DMS53 treated with DMSO at 0.1 percent for 48 hours (cell line): Measurements from ENCODE around the gene KCNQ1.

Experiments used
- DNase-seq: peaks from one replicate; lab custom pipeline; 2025; ENCODE audit not compliant: unreplicated experiment; lab: John Stamatoyannopoulos, UW

KCNQ1 gene

DNA sequence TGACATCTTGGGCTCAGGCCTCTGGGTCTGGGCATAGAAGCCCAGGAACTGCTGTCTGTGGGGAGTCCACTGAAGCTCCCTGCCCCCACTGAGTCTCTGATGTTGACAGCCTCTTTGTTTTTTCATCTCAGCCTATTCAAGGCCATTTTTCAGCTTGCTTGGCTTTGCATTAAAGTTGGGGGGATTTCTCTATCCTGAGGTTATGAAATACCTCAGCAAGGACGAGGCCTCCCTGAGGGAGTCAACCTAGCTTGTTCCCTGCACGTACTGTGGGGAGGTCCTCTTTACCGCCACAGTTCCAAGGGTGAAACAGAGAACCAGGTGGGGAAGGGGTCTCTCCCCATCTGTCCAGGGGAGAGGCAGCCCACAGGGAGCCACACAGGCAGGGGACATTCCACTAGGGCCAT is 246.6 kb downstream of the KCNQ1 start:
- DNase-seq: no peak

DNA sequence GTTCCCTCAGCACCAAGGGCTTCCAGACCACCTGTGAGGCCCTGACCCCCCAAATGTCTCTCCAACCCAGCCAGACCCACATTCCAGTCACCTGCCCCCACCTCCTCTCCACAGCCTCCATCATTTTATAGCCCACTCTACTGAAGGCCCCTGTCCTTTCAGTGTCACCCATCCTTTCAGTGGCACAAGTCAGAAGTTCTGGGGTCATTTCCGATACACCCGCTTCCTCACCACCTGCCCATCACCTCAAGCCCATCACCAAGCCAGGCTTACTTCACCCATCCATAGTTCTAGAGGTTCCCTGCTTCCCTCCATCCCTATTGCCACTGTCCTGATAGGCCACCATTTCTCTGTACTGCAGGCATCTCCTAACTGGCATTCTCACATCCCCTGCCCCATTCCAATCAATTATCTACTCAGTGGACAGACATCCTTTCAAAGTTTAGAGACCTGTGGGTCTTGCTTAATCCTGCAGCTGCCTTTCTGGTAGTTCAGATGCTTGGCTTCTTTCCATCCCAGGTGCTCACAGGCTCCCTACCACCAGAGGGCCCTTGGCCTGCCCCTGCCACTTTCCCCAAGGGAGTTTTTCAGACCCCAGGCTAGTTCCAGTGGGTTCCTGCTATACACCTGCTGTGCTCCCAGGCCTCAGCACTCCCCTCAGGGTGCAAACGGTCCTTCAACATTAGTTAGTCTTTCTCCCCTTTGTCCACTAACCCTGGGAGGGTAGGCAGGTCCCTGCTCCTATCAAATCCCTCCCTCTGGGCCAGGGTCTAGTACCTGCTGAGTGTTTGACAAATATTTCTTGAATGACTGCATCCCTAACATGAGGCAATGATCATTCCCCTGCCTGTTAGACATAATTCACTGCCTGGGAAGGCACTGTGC is 247.4 kb downstream of the KCNQ1 start:
- no peak for DNase-seq

DNA sequence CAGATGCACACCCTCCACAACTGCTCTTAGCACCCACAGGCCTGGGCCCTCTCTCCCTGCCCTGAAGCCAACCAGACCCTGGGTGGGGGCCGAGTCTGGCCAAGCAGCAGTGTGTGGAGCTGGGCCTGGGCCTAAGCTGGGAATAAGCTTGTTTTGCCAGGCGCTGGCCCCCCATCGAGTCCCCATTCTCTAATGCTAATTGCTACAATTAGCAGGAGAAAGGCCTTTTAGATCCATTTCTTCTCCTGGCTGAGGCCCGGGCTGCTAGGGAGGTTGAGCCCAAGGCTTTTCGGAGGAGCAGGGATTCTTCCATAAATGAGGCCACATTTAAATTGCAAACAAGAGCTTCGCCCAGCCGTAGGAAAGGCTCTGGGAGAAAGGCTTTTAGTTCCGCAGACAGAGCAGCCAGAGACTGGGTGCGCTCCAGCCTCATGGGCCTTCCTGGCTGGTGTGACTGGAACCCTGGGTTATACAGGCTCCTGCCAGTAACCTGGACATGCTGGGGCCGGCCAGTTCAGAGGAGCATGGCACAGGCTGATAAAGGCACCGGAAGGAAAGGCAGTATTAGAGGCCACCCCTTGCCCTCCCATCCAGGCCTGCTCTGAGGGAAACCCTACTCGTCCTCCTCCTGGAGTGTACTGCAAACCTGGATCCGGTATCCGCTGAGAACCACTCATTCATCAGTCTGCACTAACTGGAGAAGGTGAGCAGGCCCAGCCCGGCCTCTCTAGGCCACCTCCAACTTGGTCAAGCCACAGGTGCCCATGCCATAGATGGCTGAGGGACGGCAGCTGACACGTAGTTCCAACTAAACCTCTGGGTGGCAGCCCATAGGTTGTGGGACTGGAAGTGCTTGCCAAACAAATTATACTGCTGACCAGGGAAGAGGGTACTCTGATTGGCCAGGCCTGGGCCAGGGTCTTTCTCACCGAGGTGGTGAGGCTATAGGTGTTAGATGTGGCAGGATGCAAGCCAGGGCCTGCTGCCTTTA is 248.8 kb downstream of the KCNQ1 start:
- no peak for DNase-seq

GRCh38 chr11:2694495-2694894 is 249.7 kb downstream of the KCNQ1 start:
- DNase-seq: no peak

GRCh38 chr11:2694995-2695939 is 250.5 kb downstream of the KCNQ1 start:
- DNase-seq: no peak

DNA sequence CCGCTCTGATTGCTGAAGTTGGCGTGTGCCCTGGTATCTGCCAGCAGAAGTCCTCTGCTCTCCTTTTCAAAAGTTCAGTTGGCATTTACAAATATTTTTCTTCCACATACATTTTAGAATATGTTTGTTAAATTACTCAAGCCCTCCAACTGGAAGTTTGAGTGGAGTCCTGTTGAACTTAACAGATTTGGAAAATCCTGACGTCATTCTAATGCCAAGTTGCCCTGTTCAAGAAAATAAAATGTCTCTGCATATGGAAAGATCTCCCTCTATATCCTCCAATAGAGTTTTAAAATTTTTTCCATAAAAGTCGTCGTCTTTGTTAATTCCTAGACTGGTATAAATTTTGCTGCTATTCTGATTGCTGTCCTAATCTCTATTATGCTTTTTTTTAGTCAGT is 251.6 kb downstream of the KCNQ1 start:
- no peak for DNase-seq

DNA sequence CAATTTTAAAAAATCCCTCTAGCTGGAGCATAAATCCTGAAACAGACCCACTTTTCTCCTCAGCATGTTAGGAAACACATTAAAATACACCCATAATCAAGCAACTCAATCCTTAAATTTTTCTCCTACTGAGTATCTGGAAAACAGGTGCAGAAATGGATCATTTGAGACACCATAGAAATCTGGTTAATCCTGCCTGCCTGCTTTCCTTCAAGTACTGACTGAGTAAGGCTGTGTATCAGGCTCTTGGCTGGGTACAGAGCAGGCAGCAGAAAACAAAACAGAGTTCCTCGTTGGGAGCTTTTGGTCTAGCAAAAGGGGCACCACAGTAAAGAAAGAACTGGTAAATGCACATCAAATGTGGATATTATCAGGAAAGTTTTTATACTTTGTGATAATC is 253.1 kb downstream of the KCNQ1 start:
- DNase-seq: no peak

DNA sequence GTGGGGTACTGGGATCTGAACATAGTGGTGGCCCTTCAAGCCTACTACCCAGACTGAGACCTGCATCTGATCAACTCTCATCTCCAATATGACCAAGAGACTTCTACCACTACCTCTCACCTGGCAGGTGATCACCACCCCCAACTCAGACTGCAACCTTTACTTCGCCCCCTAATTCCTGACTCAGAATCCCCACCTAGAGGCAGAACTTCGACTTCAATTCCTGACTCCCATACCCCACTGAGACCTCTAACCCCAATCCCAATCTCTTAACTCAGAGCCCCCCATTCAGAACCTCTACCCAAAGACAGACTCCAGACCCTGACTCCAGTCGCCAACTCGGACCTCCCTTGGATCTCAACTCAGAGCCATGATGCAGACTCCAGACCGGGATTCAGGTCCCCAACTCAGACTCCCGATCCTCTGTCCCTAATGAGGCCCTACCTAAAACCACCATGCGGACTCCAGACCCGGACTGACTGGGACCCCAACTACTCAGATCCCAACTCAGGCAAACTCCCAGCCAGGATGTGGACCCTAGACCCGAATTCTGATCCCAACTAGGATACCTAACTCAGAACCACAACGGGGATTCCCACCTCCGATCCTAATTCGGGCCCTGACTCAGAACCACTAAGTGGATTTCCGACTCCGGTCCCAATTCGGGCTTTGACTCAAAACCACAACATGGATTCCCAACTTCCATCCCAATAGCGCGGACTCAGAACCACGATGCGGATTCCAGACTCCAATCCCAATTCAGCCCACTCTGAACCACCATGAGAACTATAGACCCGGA is 253.8 kb downstream of the KCNQ1 start:
- no peak for DNase-seq

DNA sequence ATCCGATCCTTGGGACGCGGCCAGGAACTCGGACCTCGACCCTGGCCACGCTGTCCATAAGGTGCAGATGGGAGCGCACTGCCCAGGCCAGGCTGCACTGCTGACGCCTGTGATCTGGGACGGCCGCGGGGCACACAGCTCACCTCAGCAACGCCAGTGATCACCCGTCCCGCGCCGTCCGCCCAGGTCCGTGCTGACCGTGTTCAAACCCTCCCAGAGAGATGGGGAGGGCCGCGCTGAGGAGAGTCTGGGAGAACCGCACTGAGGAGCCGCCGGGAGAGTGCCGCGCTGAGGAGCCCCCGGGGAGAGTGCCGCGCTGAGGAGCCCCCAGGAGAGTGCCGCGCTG is 254.3 kb downstream of the KCNQ1 start:
- no peak for DNase-seq

DNA sequence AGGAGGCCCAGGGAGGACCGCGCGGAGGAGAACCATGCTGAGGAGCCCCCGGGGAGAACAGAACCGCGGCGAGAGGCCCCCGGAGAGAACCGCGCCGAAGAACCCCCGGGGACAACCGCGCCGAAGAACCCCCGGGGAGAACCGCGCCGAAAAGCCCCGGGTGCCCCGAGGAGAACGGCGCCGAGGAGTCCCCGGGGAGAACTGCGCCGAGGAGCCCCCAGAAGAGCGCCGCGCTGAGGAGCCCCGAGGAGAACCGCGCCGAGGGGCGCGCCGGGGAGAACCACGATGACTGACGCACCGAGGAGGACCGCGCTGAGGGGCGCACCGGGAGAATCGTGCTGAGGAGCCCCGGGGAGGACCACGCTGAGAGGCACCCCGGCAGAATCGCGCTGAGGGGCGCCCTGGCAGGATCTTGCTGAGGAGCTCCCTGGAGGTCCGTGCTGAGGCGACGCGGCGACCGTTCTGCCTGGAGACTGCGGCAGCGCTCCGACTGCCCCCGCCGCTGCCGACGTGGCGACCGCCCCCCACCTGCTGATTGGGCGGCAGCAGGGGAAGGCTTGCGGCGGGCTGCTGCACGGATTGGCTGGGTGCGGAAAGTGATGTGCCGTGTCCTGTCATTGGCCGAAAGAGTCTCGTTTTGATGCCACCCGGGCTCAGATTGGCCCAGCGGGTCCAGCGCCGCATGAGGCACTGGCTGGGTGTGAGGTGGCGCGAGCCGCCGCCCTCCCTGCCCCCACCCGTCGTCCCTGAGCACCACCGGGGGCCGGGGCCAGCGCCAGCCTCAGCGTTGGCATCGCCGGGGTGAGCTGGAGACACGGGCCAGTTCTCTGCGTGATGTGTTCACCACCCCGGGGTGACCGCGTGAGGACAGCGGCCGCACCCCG is 255.0 kb downstream of the KCNQ1 start, which contains the start of gene KCNQ1OT1:
Gene KCNQ1OT1, minus strand, starts transcription at position 464 of the 884 bp plus-strand sequence.
- peak; percentile 83 for DNase-seq

GRCh38 chr11:2700415-2701211 is 255.8 kb downstream of the KCNQ1 start:
- peak; percentile 4 for DNase-seq

GRCh38 chr11:2701230-2701629 is 256.4 kb downstream of the KCNQ1 start:
- DNase-seq: no peak

GRCh38 chr11:2701898-2702434 is 257.2 kb downstream of the KCNQ1 start:
- no peak for DNase-seq

- DNase-seq: no peak
Observed at GRCh38 chr11:2702771-2703362, 258.1 kb downstream of the KCNQ1 start.

DNA sequence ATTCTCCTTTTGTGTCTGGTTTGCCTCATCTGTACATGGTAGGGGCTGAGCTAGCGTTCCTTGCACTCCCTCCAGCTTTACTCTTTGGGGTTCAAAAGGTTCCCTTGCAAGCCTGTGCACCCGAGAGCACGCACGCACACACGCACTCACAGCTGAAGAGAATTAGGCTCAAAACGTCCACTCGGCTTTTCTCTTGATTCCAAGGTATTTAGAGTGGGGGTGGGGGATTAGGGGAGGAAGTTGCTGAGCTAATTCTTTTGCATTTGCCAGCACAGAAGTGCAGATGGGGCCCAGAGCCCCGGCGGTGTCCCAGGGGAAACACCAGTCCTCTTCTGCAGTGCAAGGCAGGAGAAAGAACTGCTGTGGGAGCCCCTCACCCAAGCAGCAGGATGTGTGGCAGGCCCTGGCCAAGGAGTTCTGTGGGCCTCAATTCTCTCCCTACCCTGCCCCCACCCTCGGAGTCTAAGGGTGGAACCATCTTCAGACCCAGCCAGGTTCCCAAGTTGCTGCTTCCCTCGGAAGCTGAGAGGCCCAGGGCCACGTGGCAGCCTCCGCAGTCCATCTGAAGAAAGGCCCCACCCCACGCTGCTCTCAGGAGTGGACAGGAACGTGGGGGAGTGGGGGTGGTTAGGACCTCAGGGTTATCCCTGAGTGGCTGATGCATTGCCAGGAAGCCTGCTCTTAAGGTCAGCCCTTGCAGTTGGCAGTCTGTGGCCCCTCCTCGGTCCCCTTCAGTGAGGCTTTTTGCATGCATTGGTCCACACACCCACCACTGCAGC is 258.7 kb downstream of the KCNQ1 start:
- no peak for DNase-seq

- no peak for DNase-seq
Observed at GRCh38 chr11:2704356-2704755, 259.5 kb downstream of the KCNQ1 start.
